DOHH2 (cell line): ENCODE measurements around the gene AUH.
"Not testable (repeated sequence)": the region's sequence is repeated elsewhere in the genome, so short reads cannot be mapped to it uniquely, and the experiment has no call there.

Experiments used
- H3F3A ChIP-seq: fragments of 200-600 bp; sonication (generic), shearing (Covaris generic); 2 replicates; pipeline ENCODE4 v1.6.0; 2016; ENCODE audit warnings: antibody characterized with exemption, mild to moderate bottlenecking; ENCODE audit not compliant: control insufficient read depth, insufficient read depth
- H3K27ac ChIP-seq: fragments of 200-600 bp; sonication (generic); 2 replicates; pipeline ENCODE4 v1.5.1; 2014; ENCODE audit warnings: low read depth, mild to moderate bottlenecking, low read length, moderate library complexity
- H3K27me3 ChIP-seq: fragments of 200-600 bp; sonication (generic); 2 replicates; pipeline ENCODE4 v1.6.1; 2014; ENCODE audit warnings: mild to moderate bottlenecking, low read length, mixed read lengths; ENCODE audit not compliant: control insufficient read depth
- H3K36me3 ChIP-seq: fragments of 200-600 bp; sonication (generic); 2 replicates; pipeline ENCODE4 v1.6.1; 2014; ENCODE audit warnings: mild to moderate bottlenecking, low read length, moderate library complexity, mixed read lengths; ENCODE audit not compliant: control insufficient read depth
- H3K4me1 ChIP-seq: fragments of 200-600 bp; sonication (generic); 2 replicates; pipeline ENCODE4 v1.6.1; 2014; ENCODE audit warnings: mild to moderate bottlenecking, low read length, mixed read lengths; ENCODE audit not compliant: control insufficient read depth
- H3K4me2 ChIP-seq: fragments of 200-600 bp; sonication (generic); 2 replicates; pipeline ENCODE4 v1.6.0; 2014; ENCODE audit warnings: mild to moderate bottlenecking, low read length, moderate library complexity
- H3K4me3 ChIP-seq: fragments of 200-600 bp; sonication (generic); 2 replicates; pipeline ENCODE4 v1.5.1; 2014; ENCODE audit warnings: mild to moderate bottlenecking, low read length, mixed read lengths
- H3K79me2 ChIP-seq: fragments of 200-600 bp; sonication (generic); 2 replicates; pipeline ENCODE4 v1.6.1; 2014; ENCODE audit warnings: mild to moderate bottlenecking, low read length, mixed read lengths; ENCODE audit not compliant: control insufficient read depth
- H3K9me2 ChIP-seq: fragments of 200-600 bp; sonication (generic); replicated peaks from 2 replicates; pipeline ENCODE4 v1.6.1; 2014; ENCODE audit warnings: mild to moderate bottlenecking, low read length, mixed read lengths; ENCODE audit not compliant: control insufficient read depth
- H3K9me3 ChIP-seq: fragments of 200-600 bp; sonication (generic); 2 replicates; pipeline ENCODE4 v1.6.1; 2014; ENCODE audit warnings: antibody characterized with exemption, low read length, mixed read lengths; ENCODE audit not compliant: control insufficient read depth, insufficient read depth
- H4K20me1 ChIP-seq: fragments of 200-600 bp; sonication (generic); 2 replicates; pipeline ENCODE4 v1.6.0; 2014; ENCODE audit warnings: low read depth, mild to moderate bottlenecking, antibody characterized with exemption, low read length, moderate library complexity; ENCODE audit not compliant: control insufficient read depth, insufficient read depth
- CTCF ChIP-seq: fragments of 200-600 bp; sonication (generic); IDR thresholded peaks from one replicate; pipeline ENCODE4 v1.5.1; 2014; ENCODE audit warnings: antibody characterized with exemption, mild to moderate bottlenecking, low read depth, low read length; ENCODE audit not compliant: poor library complexity, severe bottlenecking
- EZH2phosphoT487 ChIP-seq: fragments of 200-600 bp; sonication (generic); IDR thresholded peaks from 2 replicates; pipeline ENCODE4 v1.6.1; 2017; ENCODE audit warnings: borderline replicate concordance, mild to moderate bottlenecking, antibody characterized with exemption, low read length, moderate library complexity, mixed read lengths

Gene AUH

GRCh38 chr9:91391412-91391811, 29.7 kb upstream of the AUH start:
- no peak overlapping the region for H3K4me2 ChIP-seq
- H3K27me3 ChIP-seq: no peaks in the 10 kb centered on the region
- no peaks in the 10 kb centered on the region for H3K36me3 ChIP-seq
- no peaks in the 10 kb centered on the region for H3K79me2 ChIP-seq
- H3K27ac ChIP-seq: no peak overlapping the region
- H3K4me1 ChIP-seq: no peaks in the 10 kb centered on the region
- H3K4me3 ChIP-seq: no peak overlapping the region
- TF ChIP-seq CTCF (no peak), EZH2phosphoT487 (no peak)
- H3K9me3 ChIP-seq: no peaks in the 10 kb centered on the region
- no peaks in the 10 kb centered on the region for H3F3A ChIP-seq
- no peaks in the 10 kb centered on the region for H3K9me2 ChIP-seq
- H4K20me1 ChIP-seq: no peaks in the 10 kb centered on the region

GRCh38 chr9:91389686-91390085, 28.0 kb upstream of the AUH start:
- not testable (repeated sequence) for H3K4me1 ChIP-seq, H3K27me3 ChIP-seq, H3K9me3 ChIP-seq, H3K36me3 ChIP-seq, H3K4me2 ChIP-seq, H3K4me3 ChIP-seq, H4K20me1 ChIP-seq, H3K79me2 ChIP-seq, H3F3A ChIP-seq, H3K9me2 ChIP-seq, H3K27ac ChIP-seq

- Histone ChIP-seq H3K4me3 (no peak overlapping the region), H4K20me1 (no peaks in the 10 kb centered on the region), H3K36me3 (no peaks in the 10 kb centered on the region), H3K27me3 (no peaks in the 10 kb centered on the region), H3K9me3 (no peaks in the 10 kb centered on the region), H3K9me2 (no peaks in the 10 kb centered on the region), H3K4me2 (no peak overlapping the region), H3F3A (no peaks in the 10 kb centered on the region), H3K4me1 (no peaks in the 10 kb centered on the region), H3K27ac (no peak overlapping the region), H3K79me2 (no peaks in the 10 kb centered on the region)
- TF ChIP-seq CTCF (no peak), EZH2phosphoT487 (no peak)
Measured at GRCh38 chr9:91386765-91387164, 25.0 kb upstream of the AUH start.

- no peaks in the 10 kb centered on the region for H3K79me2 ChIP-seq
- no peak for TF ChIP-seq CTCF
- no peak for TF ChIP-seq EZH2phosphoT487
Measured at GRCh38 chr9:91384954-91385353, 23.2 kb upstream of the AUH start.

More at GRCh38 chr9:91384954-91385353, 23.2 kb upstream of the AUH start:
- H3K27ac ChIP-seq: no peak overlapping the region
- no peaks in the 10 kb centered on the region for H3K4me1 ChIP-seq
- no peaks in the 10 kb centered on the region for H3K9me2 ChIP-seq
- H3K4me2 ChIP-seq: no peak overlapping the region
- H3K9me3 ChIP-seq: no peaks in the 10 kb centered on the region
- H3K4me3 ChIP-seq: no peak overlapping the region
- no peaks in the 10 kb centered on the region for H4K20me1 ChIP-seq
- no peaks in the 10 kb centered on the region for H3K27me3 ChIP-seq
- H3F3A ChIP-seq: no peaks in the 10 kb centered on the region
- no peaks in the 10 kb centered on the region for H3K36me3 ChIP-seq
